Myocyte (in vitro differentiated cells): ENCODE data around the gene KIAA0232. TPM values are rescaled to one million over a fixed set of nuclear protein-coding genes. Genes with fewer than 3 reads are reported as not detected.
A peak's percentile ranks its signal among the peaks of the same experiment; 100 is the strongest.
"Not testable (repeated sequence)": the region's sequence is repeated elsewhere in the genome, so short reads cannot be mapped to it uniquely, and the experiment has no call there.

Experiments used
- DNase-seq: peaks from one replicate; pipeline ENCODE4 v3.0.0-alpha.2; 2012; ENCODE audit warnings: low read depth
- total RNA-seq: library from RNA; depleted of rRNA; stranded (reverse); fragments of >200 nt; gene quantifications from 2 replicates; pipeline ENCODE4 v1.2.3, GENCODE V29; 2014

Gene KIAA0232
- total RNA-seq, 1 donor from 2014 or later: 64.2 TPM

DNA sequence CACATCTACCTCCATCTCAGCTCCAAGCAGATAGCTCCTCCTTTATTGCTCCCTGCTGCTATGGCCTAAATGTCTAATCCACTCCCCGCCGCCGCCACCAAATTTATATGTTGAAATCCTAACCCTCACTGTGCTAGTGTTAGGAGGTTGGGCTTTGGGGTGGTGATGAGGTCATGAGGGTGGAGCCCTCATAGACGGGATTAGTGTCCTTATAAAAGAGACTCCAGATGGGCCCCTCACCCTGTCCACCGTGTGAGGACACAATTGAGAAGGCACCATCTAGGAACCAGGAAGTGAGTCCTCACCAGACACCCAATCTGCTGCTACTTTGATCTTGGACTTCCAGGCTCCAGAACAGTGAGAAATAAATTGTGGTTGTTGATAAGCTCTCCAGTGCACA is 113.5 kb downstream of the KIAA0232 start:
- DNase-seq: no peak

DNA sequence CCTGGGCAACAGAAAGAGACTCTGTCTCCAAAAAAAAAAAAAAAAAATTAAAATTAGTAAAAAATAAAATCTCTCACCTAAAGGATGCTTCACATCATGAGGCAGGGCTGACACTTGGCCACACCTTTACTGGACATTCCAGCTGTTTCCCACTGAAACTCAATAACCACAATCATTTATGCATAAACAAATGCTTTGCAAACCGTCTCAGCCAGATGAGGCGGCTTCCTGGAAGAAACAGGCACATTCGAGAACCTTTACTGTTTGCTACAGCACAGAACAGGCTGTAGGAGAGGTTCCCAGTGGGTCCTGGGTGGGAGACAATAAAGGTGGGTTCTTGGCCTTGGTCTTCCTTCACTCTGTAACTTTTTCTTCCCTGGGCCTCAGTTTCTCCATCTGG is 116.2 kb downstream of the KIAA0232 start:
- no peak for DNase-seq

- no peak for DNase-seq
Observed at GRCh38 chr4:6900181-6900812, 117.8 kb downstream of the KIAA0232 start.

- DNase-seq: no peak
Observed at GRCh38 chr4:6900956-6901355, 118.4 kb downstream of the KIAA0232 start.

- DNase-seq: no peak
Observed at GRCh38 chr4:6901669-6902317, 119.3 kb downstream of the KIAA0232 start.

DNA sequence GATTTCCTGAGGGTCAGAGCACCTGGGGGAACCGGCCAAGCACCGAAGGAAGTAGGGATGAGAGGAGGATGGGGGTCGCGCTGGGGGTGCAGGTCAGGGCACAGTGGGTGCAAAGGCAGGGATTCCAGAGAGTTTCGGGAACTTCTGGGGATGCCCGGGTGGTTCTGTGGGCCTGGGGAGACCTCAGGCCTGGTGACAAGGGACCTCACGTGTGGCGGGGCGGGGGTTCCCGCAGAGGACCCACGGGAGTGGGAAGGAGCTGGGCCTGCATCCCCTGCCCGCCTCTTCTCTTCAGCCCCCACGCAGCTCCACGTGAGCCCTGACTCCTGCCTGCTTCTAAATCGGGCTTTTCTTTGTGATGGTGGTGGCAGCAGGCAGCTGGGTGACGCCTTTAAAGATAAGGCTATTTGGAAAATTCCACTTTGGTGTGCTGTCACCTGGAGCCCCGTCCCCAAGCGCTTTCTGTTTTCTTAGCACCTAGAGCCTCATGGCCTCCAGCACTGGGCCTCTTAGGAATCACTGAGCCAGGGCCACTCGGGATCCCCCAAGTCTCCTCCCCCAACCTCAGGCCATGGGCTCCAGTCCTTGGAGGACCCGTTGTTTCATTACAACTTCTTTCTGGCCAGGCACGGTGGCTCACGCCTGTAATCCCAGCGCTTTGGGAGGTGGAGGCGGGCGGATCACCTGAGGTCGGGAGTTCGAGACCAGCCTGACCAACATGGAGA is 120.0 kb downstream of the KIAA0232 start:
- DNase-seq: no peak

GRCh38 chr4:6905516-6906445 is 123.3 kb downstream of the KIAA0232 start:
- DNase-seq: no peak

DNA sequence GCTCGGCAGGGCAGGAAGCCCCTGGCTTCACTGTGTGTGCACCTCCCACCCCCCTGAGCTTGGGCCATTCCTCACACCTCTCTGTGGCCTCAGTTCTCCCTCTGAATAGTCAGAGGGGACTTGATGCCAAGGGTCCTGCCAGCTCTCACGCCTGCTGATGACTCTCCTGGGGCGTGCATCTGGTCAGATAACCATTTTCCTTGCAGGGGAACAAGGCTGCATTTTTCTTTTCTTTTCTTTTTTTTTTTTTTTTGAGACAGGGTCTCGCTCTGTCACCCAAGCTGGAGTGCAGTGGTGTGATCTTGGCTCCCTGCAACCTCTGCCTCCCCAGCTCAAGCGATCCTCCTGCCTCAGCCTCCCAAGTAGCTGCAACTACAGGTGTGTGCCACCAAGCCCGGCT is 124.0 kb downstream of the KIAA0232 start:
- DNase-seq: not testable (repeated sequence)

- DNase-seq: no peak
Observed at GRCh38 chr4:6907658-6908191, 125.2 kb downstream of the KIAA0232 start.

DNA sequence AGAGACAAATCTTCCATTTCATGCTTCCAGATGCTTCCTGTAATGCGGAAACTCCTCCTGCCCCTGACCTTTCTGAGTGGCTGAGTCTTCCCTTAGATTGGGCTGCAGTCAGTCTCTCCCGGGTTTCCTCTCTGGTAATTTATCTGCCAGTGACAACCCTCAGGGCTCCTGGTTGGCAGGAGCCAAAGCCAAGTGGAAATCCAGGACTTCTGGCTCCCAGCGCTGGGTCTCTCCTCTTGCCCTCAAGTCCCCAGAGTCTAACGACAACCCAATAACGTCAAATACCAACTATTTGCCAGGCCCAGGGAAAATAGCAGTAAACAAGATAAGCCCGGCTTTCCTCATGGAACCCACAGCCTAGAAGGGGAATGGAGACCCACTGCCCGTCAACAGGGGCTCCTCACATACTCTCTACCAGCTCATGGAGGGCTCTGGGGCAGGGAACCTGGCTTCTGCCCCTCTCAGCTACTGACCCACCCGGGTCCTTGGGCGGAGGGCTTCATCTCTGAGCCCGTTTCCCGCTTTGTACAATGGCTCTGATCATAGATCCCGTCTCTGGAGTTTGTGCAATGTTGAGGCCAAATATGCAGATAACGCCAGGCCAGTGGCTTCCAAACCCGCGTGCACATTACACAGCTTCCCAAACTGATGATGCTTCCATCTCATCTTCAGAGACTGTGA is 126.0 kb downstream of the KIAA0232 start:
- no peak for DNase-seq

GRCh38 chr4:6909113-6909969 is 126.8 kb downstream of the KIAA0232 start, which contains the start of gene TBC1D14:
Gene TBC1D14, plus strand, starts transcription at chr4:6909826. Its CDS starts 13,564 bp downstream, at chr4:6923390.
- peak; percentile 90 for DNase-seq

DNA sequence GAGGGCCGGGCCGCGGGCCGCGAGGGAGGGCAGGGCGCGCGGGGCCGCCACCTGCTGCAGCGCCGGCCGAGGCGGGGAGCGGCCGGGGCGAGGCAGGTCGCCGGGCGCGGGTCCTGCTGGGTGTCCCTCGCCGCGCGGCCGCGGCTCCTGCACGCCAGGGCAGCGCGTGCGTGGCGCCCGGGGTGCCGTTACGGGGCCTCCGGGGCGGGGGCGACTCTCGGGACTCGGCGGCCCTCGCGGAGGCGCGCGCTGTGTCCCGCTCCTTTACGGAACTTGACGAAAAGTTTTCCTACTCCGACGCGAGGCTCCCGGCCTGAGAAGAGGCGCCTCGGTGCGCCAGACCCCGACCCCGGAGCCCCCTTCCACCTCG is 127.4 kb downstream of the KIAA0232 start:
- DNase-seq: peak; percentile 44

GRCh38 chr4:6910340-6910959 is 127.9 kb downstream of the KIAA0232 start:
- peak; percentile 84 for DNase-seq

DNA sequence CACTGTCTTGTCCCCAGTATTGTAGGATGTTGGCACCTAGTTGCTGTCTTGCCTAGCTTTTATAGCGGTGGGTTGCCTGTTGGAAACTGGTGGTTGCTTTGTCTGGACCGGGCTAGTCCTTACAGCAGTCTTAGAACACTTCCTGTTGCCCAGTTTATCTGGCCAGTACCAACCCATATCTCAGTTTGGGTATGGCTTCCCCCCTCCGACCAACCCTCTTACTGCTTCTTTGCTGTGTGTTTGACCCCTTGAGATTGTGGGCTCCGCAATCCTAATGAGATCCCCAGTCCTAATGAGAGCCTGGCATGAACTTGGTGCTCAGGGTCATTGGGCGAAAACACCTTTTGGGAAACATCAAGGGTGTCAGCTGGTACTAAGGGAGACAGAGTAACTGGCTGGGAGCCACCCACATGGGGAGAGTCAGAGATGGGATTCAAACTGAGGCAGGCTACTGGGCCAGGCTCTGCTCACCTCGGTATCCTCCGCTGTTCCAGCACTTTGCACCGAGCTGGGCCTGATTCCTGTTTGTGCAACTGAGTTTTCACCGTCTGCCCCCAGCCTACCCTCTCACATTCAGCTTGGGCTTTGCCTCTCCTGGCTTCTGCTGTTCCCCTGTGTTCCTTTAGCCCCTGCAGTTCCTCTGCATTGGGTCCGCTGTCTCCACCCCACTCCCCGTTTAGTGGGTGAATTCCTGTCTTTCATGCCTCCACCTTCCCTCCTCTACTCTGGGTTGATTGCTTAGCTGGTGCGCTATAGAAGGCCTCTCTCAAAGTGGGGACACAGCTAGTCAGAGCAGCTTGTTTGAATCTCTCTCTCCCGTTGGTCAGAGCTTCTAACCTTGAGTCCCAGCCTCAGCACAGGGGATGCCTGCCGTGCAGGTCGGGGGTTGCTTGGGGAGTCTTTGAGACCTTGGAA is 128.7 kb downstream of the KIAA0232 start:
- DNase-seq: no peak

DNA sequence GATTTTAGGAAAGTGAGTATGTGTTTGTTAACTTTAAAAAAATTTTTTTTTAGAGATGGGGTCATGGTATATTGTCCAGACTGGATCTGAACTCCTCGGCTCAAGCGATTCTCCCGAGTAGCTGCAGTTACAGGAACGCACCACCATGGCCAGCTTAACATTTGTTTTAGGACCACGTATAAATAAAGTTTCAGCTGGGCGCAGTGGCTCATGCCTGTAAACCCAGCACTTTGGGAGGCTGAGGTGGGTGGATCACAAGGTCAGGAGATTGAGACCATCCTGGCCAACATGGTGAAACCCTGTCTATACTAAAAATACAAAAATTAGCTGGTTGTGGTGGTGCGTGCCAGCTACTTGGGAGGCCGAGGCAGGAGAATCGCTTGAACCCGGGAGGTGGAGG is 129.4 kb downstream of the KIAA0232 start:
- not testable (repeated sequence) for DNase-seq

DNA sequence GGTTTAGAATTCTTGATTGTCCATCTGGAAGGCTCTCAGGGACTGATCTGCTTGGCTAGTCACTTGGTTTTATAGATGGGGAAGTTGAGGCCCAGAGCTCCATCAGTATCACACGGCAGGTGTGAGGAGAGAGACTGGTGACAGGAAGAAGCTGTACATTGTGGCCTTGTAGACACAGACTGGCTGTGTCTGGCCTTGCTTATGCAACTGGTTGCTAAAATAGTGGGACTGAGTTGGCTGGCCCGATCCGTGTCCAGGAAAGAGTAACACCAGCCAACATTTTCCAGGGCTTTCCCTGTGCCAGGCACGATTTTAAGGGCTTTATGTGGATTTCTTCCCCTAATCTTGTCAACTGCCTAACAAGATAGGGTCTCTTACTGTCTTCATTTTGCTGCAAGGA is 129.9 kb downstream of the KIAA0232 start:
- DNase-seq: no peak

DNA sequence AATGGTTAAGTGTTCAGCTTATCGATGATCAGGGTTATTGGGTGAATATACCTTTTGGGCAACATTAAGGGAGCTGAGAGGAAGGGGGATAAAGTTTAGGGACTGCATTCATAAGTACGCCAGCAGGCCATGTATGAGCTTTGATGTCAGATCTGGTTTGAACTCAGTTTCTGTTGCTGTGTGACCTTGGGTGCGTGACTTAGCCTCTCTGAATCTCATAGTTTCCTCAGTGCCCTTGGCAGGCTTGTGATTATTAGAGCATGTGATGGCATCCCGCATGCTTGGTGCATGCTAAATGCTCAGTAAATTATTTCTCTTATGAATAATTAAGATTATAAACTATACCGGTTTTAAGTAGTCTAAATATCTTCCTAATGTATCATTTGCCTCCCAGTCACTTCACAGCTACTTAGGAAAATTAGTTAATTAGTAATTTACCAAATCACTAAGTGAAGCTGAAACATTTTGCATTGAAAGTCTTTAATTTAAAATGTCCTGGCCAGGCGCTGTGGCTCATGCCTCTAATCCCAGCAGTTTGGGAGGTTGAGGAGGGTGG is 130.9 kb downstream of the KIAA0232 start:
- no peak for DNase-seq

GRCh38 chr4:6914448-6914847 is 131.9 kb downstream of the KIAA0232 start:
- no peak for DNase-seq
